Neuronal stem cell (in vitro differentiated cells): ENCODE results near the gene CBFA2T3.
A peak's percentile ranks its signal among the peaks of the same experiment; 100 is the strongest.

Experiments
- DNase-seq: peaks from one replicate; pipeline ENCODE4 v3.0.0-alpha.2; 2013; ENCODE audit warnings: low spot score
- H2AFZ ChIP-seq: one replicate; pipeline ENCODE4 v1.6.1; 2013; ENCODE audit warnings: mild to moderate bottlenecking, low read length, inconsistent platforms
- H2AK5ac ChIP-seq: 2 replicates; pipeline ENCODE4 v1.6.1; 2013; ENCODE audit warnings: low read depth, mild to moderate bottlenecking, inconsistent platforms, low read length, moderate library complexity, mixed read lengths
- H2BK120ac ChIP-seq: 2 replicates; pipeline ENCODE4 v1.6.1; 2013; ENCODE audit warnings: low read depth, mild to moderate bottlenecking, inconsistent platforms, low read length, moderate library complexity, mixed read lengths
- H2BK12ac ChIP-seq: one replicate; pipeline ENCODE4 v1.6.1; 2013; ENCODE audit warnings: low read length, inconsistent platforms
- H2BK15ac ChIP-seq: 2 replicates; pipeline ENCODE4 v1.6.1; 2013; ENCODE audit warnings: mild to moderate bottlenecking, low read length, inconsistent platforms, mixed read lengths
- H2BK5ac ChIP-seq: one replicate; pipeline ENCODE4 v1.6.1; 2013; ENCODE audit warnings: inconsistent platforms, mild to moderate bottlenecking, low read length, moderate library complexity
- H3K14ac ChIP-seq: one replicate; pipeline ENCODE4 v1.6.1; 2013; ENCODE audit warnings: low read length, inconsistent platforms
- H3K18ac ChIP-seq: 2 replicates; pipeline ENCODE4 v1.6.1; 2013; ENCODE audit warnings: low read length, inconsistent platforms
- H3K23ac ChIP-seq: 2 replicates; pipeline ENCODE4 v1.6.1; 2013; ENCODE audit warnings: low read depth, mild to moderate bottlenecking, mixed read lengths, low read length, inconsistent platforms; ENCODE audit not compliant: poor library complexity
- H3K27ac ChIP-seq: replicated peaks from 3 replicates; pipeline ENCODE4 v1.5.1; 2013; ENCODE audit warnings: low read length, inconsistent platforms
- H3K27me3 ChIP-seq, 3 experiments: 2 replicates each; pipeline ENCODE4 v1.6.1; 2013; ENCODE audit warnings: low read length in 3 of 3, mild to moderate bottlenecking in 2 of 3, inconsistent platforms in 1 of 3, low read depth in 1 of 3, mixed read lengths in 1 of 3, moderate library complexity in 1 of 3; ENCODE audit not compliant: control insufficient read depth in 3 of 3, insufficient read depth in 3 of 3
- H3K36me3 ChIP-seq, 2 donors: replicated peaks in 1 of 2; 2 replicates each; pipeline ENCODE4 v1.6.1; 2013; ENCODE audit warnings: low read length in 2 of 2; ENCODE audit not compliant: control insufficient read depth in 2 of 2, insufficient read depth in 2 of 2
- H3K4ac ChIP-seq: 2 replicates; pipeline ENCODE4 v1.6.1; 2013; ENCODE audit warnings: inconsistent platforms, mild to moderate bottlenecking, low read length, moderate library complexity
- H3K4me1 ChIP-seq, 2 donors: 1 replicate in 1 of 2; 2 replicates in 1 of 2; pipeline ENCODE4 v1.6.1; 2013; ENCODE audit warnings: low read length in 2 of 2, low read depth in 1 of 2; ENCODE audit not compliant: control insufficient read depth in 2 of 2, insufficient read depth in 1 of 2
- H3K4me2 ChIP-seq: one replicate; pipeline ENCODE4 v1.6.1; 2013; ENCODE audit warnings: mild to moderate bottlenecking, low read length, inconsistent platforms; ENCODE audit not compliant: insufficient read depth, poor library complexity, severe bottlenecking
- H3K4me3 ChIP-seq, 2 donors: 2 replicates each; pipeline ENCODE4 v1.5.1; 2013; ENCODE audit warnings: low read length in 2 of 2, mild to moderate bottlenecking in 2 of 2, inconsistent platforms in 1 of 2, moderate library complexity in 1 of 2
- H3K79me1 ChIP-seq: one replicate; pipeline ENCODE4 v1.6.1; 2013; ENCODE audit warnings: low read depth, mild to moderate bottlenecking, inconsistent platforms, low read length, moderate library complexity
- H3K9ac ChIP-seq: one replicate; pipeline ENCODE4 v1.6.1; 2013; ENCODE audit warnings: mild to moderate bottlenecking, low read depth, low read length, inconsistent platforms; ENCODE audit not compliant: poor library complexity
- H3K9me3 ChIP-seq, 2 donors: replicated peaks in 1 of 2; 2 replicates each; pipeline versions ENCODE3 to v1.6.1; 2013; ENCODE audit warnings: low read length in 2 of 2, mild to moderate bottlenecking in 2 of 2, inconsistent platforms in 1 of 2, low read depth in 1 of 2, mixed read lengths in 1 of 2, moderate library complexity in 1 of 2; ENCODE audit not compliant: control insufficient read depth in 2 of 2, insufficient read depth in 1 of 2
- H4K8ac ChIP-seq: one replicate; pipeline ENCODE4 v1.6.1; 2013; ENCODE audit warnings: low read depth, mild to moderate bottlenecking, inconsistent platforms, low read length, moderate library complexity
- H4K91ac ChIP-seq: one replicate; pipeline ENCODE4 v1.6.1; 2013; ENCODE audit warnings: low read length, low read depth, mild to moderate bottlenecking, inconsistent platforms; ENCODE audit not compliant: poor library complexity
- WGBS, 2 donors: extraction: QIAGEN DNeasy Blood & Tissue Kit; methylation state at CpG; one replicate each; pipeline ENCODE4 v1.1.7; 2013; ENCODE audit warnings: missing lambda C conversion rate in 2 of 2, mixed read lengths in 1 of 2; ENCODE audit not compliant: insufficient read length in 2 of 2, insufficient replicate concordance in 1 of 2; ENCODE audit errors: extremely low coverage in 2 of 2; 5-methylcytosine and 5-hydroxymethylcytosine counted together

The CBFA2T3 gene

DNA sequence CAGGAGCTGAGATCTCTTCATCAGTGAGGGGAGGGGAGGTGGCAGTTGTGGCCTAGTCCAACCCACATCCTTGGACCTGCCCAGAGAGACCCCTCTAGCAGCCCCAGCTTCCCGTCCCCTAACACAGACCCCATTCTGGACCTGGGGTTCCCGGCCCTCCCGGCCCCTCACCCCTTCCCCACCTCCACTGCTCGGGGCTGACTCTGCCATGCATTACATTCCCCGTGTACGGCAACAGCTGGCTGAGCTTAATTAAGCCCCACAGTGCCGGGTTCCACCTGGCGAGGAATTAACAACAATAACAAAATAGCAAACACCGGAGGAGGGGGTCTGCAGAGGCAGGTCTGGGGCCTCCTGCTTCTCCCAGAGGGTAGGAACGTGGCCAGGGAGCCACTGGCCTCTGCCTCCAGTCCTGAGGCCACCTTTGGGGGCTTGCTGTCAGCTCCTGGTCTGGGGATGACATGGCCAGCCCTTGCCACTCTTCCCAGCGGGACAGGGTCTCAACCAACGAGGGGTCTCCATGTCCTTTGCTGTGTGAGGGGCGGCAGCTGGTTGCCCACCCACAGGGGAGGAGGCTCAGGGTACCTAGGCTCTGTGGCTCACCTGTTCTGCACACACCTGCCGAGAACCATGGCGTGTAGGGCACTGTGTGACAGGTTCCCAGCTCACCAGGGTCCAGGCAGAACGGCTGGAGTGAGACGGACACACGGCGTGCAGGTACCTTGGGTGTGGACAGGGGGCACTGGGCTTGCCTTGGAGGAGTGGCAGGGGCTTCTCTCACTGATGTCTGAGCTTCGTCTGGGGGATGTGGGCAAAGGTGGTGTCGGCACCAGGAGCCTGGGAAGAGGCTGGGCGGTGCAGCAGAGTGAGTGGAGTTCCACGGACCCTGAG, 46.9 kb upstream of the CBFA2T3 start:
- Histone ChIP-seq H3K14ac (peak overlapping the region; percentile 56), H3K27ac (no peak overlapping the region), H4K8ac (no peak overlapping the region), H3K18ac (peak overlapping the region; percentile 89), H2AFZ (no peak overlapping the region), H2BK15ac (no peak overlapping the region), H3K9me3 (peaks cover 8 to 9% of the 10 kb centered on the region in 2 donors), H2BK120ac (no peak overlapping the region), H3K9ac (peak overlapping the region; percentile 60), H3K4me3 (no peak overlapping the region), H3K4me2 (no peak overlapping the region), H3K36me3 (no peaks in the 10 kb centered on the region), H3K79me1 (peaks cover 2% of the 10 kb centered on the region), H2BK5ac (peak overlapping the region; percentile 90), H4K91ac (no peak overlapping the region), H3K23ac (peak overlapping the region; percentile 65), H3K4me1 (peaks cover 0 to 5% of the 10 kb centered on the region in 2 donors), H2BK12ac (peak overlapping the region; percentile 41), H3K4ac (no peak overlapping the region), H3K27me3 (peaks cover 0 to 18% (median 0%) of the 10 kb centered on the region in 3 experiments), H2AK5ac (peak overlapping the region; percentile 63)
- no peak for DNase-seq
- no CpG with 5 or more reads among the region's 23 CpGs for WGBS, 2 donors

DNA sequence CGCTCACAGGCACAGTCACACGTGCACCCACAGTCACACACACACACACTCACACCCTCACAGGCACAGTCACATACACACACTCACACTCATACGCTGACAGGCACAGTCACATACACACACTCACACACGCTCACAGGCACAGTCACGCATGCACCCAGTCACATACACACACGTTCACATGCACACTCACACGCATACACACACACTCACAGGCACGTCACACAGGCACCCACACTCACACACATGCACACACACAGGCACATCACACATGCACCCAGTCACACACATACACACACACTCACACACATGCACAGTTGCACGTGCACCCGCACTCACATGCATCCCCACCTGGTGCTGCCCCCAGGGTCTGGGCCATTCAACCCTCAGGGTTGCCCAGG, 46.1 kb upstream of the CBFA2T3 start:
- Histone ChIP-seq H2BK15ac (no peak overlapping the region), H3K79me1 (peaks cover 2% of the 10 kb centered on the region), H3K4me3 (peak overlapping the region in 1 of 2 donors; percentile 73), H3K4me1 (peaks cover 0 to 7% of the 10 kb centered on the region in 2 donors), H3K9me3 (peaks cover 8 to 9% of the 10 kb centered on the region in 2 donors), H2AK5ac (peak overlapping the region; percentile 50), H3K23ac (peak overlapping the region; percentile 96), H3K18ac (no peak overlapping the region), H3K14ac (peak overlapping the region; percentile 94), H2BK120ac (no peak overlapping the region), H2BK5ac (no peak overlapping the region), H2BK12ac (peak overlapping the region; percentile 78), H2AFZ (no peak overlapping the region), H3K9ac (peak overlapping the region; percentile 83), H3K4me2 (no peak overlapping the region), H3K36me3 (no peaks in the 10 kb centered on the region), H3K27ac (no peak overlapping the region), H3K27me3 (peaks cover 0 to 18% (median 0%) of the 10 kb centered on the region in 3 experiments), H4K91ac (peak overlapping the region; percentile 100), H4K8ac (peak overlapping the region; percentile 43), H3K4ac (peak overlapping the region; percentile 85)
- no CpG with 5 or more reads among the region's 10 CpGs for WGBS, 2 donors
- no peak for DNase-seq

DNA sequence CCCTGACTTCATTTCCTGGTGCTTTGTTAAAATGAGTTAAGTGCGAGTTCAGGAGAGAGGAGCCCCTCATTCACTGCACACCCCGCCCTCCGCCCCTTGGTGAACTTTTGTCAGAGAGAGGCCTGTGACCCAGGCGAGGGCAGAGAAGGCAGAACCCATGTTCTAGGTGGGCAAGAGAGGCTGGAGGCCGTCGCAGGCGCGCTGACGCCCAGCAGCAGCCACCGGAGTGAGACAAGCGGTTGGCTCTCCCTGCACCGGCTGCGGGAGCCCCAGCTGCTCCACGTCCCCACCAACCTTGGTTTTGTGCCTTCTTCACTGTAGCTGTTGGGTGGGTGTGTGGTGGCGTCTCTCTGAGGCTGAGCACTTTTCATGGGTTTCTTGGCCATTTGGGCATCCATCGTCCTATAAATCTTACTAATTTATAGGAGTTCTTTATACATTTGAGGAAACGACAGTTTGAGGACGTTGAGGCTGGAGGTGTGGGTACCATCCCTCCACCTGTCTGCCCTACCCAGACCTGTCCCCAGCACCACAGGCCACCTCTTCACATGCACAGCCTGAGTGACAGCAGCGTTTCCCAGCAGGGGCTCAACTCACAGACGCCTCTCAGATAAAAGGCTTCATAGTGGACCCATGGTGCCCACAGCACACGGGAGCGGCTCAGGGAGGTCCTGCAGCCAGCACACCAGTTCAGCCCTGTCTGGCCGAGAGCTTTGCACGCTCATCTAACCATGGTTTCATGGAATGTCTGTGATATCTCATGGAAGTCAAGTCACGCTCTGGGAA, 45.2 kb upstream of the CBFA2T3 start:
- H3K4me1 ChIP-seq: peaks cover 0 to 8% of the 10 kb centered on the region in 2 donors
- H2BK120ac ChIP-seq: no peak overlapping the region
- peaks cover 2% of the 10 kb centered on the region for H3K79me1 ChIP-seq
- H4K91ac ChIP-seq: peak overlapping the region; percentile 40
- H3K18ac ChIP-seq: no peak overlapping the region
- no peak overlapping the region for H3K23ac ChIP-seq
- H2BK5ac ChIP-seq: no peak overlapping the region
- H3K4me2 ChIP-seq: no peak overlapping the region
- WGBS, 2 donors: no CpG with 5 or more reads among the region's 25 CpGs
- H2AK5ac ChIP-seq: no peak overlapping the region
- no peak overlapping the region for H3K14ac ChIP-seq
- H2AFZ ChIP-seq: no peak overlapping the region
- H2BK15ac ChIP-seq: peak overlapping the region; percentile 3
- DNase-seq: no peak
- no peak overlapping the region for H3K9ac ChIP-seq
- H3K27me3 ChIP-seq: peaks cover 0 to 18% (median 0%) of the 10 kb centered on the region in 3 experiments
- no peak overlapping the region for H4K8ac ChIP-seq
- no peaks in the 10 kb centered on the region for H3K36me3 ChIP-seq
- no peak overlapping the region for H3K4me3 ChIP-seq
- H3K4ac ChIP-seq: no peak overlapping the region
- no peak overlapping the region for H3K27ac ChIP-seq
- peaks cover 8 to 9% of the 10 kb centered on the region in 2 donors for H3K9me3 ChIP-seq
- H2BK12ac ChIP-seq: no peak overlapping the region
